Measurements from ENCODE around the gene PLEKHG4B. TPM values are rescaled to one million over a fixed set of nuclear protein-coding genes. Genes with fewer than 3 reads are reported as not detected.

Gene PLEKHG4B
- polyA plus RNA-seq, 3 donors = not detected

DNA sequence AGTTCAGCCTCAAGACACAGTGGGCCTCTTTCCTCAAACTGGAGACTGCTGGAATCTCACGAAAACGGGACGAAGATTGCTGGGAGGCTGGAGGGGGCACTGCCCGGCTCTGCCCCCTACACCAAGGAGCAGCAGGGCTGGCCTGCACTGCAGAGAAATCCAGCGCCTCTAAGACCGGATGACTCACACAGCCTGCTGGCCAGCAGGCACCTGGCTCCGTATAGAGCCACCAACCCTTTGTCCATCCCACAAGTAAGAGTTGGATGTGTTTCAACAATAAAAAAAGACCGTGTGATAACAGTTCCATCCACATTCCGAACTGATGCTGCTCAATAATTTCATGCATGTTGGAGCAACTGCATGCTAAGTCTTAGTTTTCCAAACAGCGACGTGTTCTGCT is 114.4 kb downstream of the PLEKHG4B start:
- H2AFZ ChIP-seq (ENCODE audit: insufficient read depth, low read depth, low read length, poor library complexity, severe bottlenecking) = no peak overlapping the region
- Mint-ChIP-seq H3K36me3 (peaks cover 46 to 47% of the 10 kb centered on the region in 2 donors), H3K27ac (no peak overlapping the region), H3K9me3 (no peaks in the 10 kb centered on the region), H3K27me3 (ENCODE audit: low read depth in 3 of 3) (peaks cover 0 to 2% (median 0%) of the 10 kb centered on the region in 3 donors), H3K4me1 (no peaks in the 10 kb centered on the region), H3K4me3 (no peak overlapping the region)
- no peak overlapping the region for H3K4me2 ChIP-seq (replicated peaks; ENCODE audit: extremely low read depth, low read length, poor library complexity, severe bottlenecking)
- H3K4me1 ChIP-seq (ENCODE audit: control insufficient read depth in 1 of 2, insufficient read depth in 2 of 2, low read length in 2 of 2) = no peaks in the 10 kb centered on the region
- no peak overlapping the region for H3K4me3 ChIP-seq (replicated peaks in 1 of 3; ENCODE audit: low read depth in 2 of 3, low read length in 3 of 3)
- H3K79me2 ChIP-seq (ENCODE audit: insufficient read depth, low read length) = no peaks in the 10 kb centered on the region
- H3K9ac ChIP-seq (ENCODE audit: insufficient read depth, low read length, poor library complexity, severe bottlenecking) = no peak overlapping the region
- WGBS (ENCODE audit: insufficient coverage) = 97% methylated on average over 8 of the region's 11 CpGs
- TF ChIP-seq, protein P1, sequence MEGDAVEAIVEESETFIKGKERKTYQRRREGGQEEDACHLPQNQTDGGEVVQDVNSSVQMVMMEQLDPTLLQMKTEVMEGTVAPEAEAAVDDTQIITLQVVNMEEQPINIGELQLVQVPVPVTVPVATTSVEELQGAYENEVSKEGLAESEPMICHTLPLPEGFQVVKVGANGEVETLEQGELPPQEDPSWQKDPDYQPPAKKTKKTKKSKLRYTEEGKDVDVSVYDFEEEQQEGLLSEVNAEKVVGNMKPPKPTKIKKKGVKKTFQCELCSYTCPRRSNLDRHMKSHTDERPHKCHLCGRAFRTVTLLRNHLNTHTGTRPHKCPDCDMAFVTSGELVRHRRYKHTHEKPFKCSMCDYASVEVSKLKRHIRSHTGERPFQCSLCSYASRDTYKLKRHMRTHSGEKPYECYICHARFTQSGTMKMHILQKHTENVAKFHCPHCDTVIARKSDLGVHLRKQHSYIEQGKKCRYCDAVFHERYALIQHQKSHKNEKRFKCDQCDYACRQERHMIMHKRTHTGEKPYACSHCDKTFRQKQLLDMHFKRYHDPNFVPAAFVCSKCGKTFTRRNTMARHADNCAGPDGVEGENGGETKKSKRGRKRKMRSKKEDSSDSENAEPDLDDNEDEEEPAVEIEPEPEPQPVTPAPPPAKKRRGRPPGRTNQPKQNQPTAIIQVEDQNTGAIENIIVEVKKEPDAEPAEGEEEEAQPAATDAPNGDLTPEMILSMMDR (IDR thresholded peaks at IDR 0.05) = no peak
- DNase-seq = no peak
- intact Hi-C loops (cut with micrococcal nuclease) = no loop called here
- H4K20me1 ChIP-seq (ENCODE audit: insufficient read depth, low read length) = peaks cover 7% of the 10 kb centered on the region
- H3K27me3 ChIP-seq (ENCODE audit: control insufficient read depth in 2 of 2, insufficient read depth in 2 of 2, low read length in 2 of 2) = no peaks in the 10 kb centered on the region
- peaks cover 22 to 56% of the 10 kb centered on the region in 2 donors for H3K36me3 ChIP-seq (replicated peaks in 1 of 2; ENCODE audit: control insufficient read depth in 1 of 2, insufficient read depth in 2 of 2, low read length in 2 of 2)
- no peak overlapping the region for H3K27ac ChIP-seq (ENCODE audit: low read depth in 1 of 2, low read length in 2 of 2)
- no peaks in the 10 kb centered on the region for H3K9me3 ChIP-seq (replicated peaks in 1 of 2; ENCODE audit: control insufficient read depth in 1 of 2, insufficient read depth in 1 of 2, low read length in 2 of 2)

DNA sequence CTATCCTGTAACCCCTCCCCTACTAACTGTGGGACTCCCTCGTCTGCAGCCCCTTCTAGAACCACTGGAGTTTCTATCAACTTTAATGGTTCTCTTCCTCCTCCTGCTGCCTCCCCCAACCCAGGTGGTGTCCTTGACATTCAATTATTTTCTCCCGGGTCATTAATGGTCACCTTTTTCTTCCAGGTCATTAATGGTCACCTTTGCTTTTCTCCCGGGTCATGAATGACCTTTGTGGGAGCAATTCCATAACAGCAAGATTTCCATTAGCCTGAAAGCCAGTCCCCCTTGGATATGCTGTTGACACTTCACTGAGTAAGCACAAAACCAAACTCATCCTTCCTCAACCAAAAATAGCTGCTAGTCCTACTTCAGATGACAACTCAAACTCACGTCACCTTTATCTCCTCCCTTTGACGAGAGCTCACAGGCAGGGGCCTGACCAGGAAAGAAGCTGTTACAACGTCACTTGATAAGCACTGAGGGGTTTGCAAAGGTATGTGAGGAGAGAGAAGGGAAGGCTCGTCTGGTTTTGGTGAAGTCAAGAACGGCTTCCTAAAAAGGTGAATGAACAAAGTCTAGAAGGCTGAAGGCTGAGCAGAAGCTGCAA is 115.1 kb downstream of the PLEKHG4B start:
- H3K27me3 ChIP-seq (ENCODE audit: control insufficient read depth in 2 of 2, insufficient read depth in 2 of 2, low read length in 2 of 2) = no peaks in the 10 kb centered on the region

More for the DNA sequence above, 115.1 kb downstream of the PLEKHG4B start:
- no peaks in the 10 kb centered on the region for H3K79me2 ChIP-seq (ENCODE audit: insufficient read depth, low read length)
- no peaks in the 10 kb centered on the region for H3K4me1 ChIP-seq (ENCODE audit: control insufficient read depth in 1 of 2, insufficient read depth in 2 of 2, low read length in 2 of 2)
- no peak overlapping the region for H3K27ac ChIP-seq (ENCODE audit: low read depth in 1 of 2, low read length in 2 of 2)
- H3K27me3 Mint-ChIP-seq (ENCODE audit: low read depth in 3 of 3) = no peaks in the 10 kb centered on the region
- H4K20me1 ChIP-seq (ENCODE audit: insufficient read depth, low read length) = peaks cover 7% of the 10 kb centered on the region
- H3K4me3 Mint-ChIP-seq = no peak overlapping the region
- DNase-seq = no peak
- H3K9me3 ChIP-seq (replicated peaks in 1 of 2; ENCODE audit: control insufficient read depth in 1 of 2, insufficient read depth in 1 of 2, low read length in 2 of 2) = no peaks in the 10 kb centered on the region
- H3K36me3 Mint-ChIP-seq = peaks cover 46 to 47% of the 10 kb centered on the region in 2 donors
- peaks cover 22 to 56% of the 10 kb centered on the region in 2 donors for H3K36me3 ChIP-seq (replicated peaks in 1 of 2; ENCODE audit: control insufficient read depth in 1 of 2, insufficient read depth in 2 of 2, low read length in 2 of 2)
- no peaks in the 10 kb centered on the region for H3K4me1 Mint-ChIP-seq
- no peaks in the 10 kb centered on the region for H3K9me3 Mint-ChIP-seq
- H2AFZ ChIP-seq (ENCODE audit: insufficient read depth, low read depth, low read length, poor library complexity, severe bottlenecking) = no peak overlapping the region
- WGBS (ENCODE audit: insufficient coverage) = 89% methylated on average over 6 of the region's 8 CpGs
- TF ChIP-seq, protein P1 (IDR thresholded peaks at IDR 0.05) = no peak
- H3K9ac ChIP-seq (ENCODE audit: insufficient read depth, low read length, poor library complexity, severe bottlenecking) = no peak overlapping the region
- peak overlapping the region in 1 of 7 donors; percentile 22 for H3K27ac Mint-ChIP-seq
- H3K4me3 ChIP-seq (replicated peaks in 1 of 3; ENCODE audit: low read depth in 2 of 3, low read length in 3 of 3) = no peak overlapping the region
- intact Hi-C loops (cut with micrococcal nuclease) = no loop called here
- H3K4me2 ChIP-seq (replicated peaks; ENCODE audit: extremely low read depth, low read length, poor library complexity, severe bottlenecking) = no peak overlapping the region

Data from CD14-positive monocyte (primary cell).